ENCODE results near the gene GMEB1.
"Not testable (repeated sequence)": the region's sequence is repeated elsewhere in the genome, so short reads cannot be mapped to it uniquely, and the experiment has no call there.

The GMEB1 gene

DNA sequence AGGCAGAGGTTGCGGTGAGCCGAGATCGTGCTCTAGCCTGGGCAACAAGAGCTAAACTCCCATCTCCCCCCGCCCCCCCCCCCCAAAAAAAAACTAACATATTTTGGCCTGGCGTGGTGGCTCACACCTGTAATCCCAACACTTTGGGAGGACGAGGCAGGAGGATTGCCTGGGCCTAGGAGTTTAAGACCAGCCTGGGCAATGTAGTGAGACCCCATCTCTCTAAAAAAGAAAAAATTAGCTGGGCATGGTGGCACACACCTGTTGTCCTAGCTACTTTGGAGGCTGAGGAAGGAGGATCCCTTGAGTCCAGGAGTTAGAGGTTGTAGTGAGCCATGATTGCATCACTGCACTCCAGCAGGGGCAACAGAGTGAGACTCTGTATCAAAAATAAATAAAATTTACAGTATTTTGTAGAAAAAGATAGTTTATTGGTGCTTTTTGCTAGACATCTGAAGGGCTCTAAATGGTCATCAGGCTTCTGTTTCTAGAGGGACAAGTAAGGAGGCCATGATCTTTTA is 77.1 kb downstream of the GMEB1 start:
- DNase-seq = no peak

DNA sequence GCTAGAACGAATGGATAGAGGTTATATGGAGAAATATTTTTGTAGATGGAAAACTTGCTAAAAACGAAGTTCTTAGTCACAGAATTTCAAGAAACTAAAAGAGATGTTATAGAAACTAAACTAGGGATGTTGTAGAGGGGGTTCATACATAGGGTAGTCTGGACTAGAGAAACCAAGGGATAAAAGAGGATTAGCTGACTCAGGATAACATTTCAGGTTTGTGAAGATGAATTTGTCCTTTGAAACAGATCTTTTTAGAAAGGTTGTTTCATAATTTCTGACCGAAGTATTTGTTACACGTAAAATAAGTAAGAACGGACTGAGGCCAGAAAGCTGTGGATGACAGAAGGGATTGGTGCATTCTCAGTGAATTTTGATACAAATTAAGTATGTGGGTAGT is 81.7 kb downstream of the GMEB1 start:
- no peak for DNase-seq

DNA sequence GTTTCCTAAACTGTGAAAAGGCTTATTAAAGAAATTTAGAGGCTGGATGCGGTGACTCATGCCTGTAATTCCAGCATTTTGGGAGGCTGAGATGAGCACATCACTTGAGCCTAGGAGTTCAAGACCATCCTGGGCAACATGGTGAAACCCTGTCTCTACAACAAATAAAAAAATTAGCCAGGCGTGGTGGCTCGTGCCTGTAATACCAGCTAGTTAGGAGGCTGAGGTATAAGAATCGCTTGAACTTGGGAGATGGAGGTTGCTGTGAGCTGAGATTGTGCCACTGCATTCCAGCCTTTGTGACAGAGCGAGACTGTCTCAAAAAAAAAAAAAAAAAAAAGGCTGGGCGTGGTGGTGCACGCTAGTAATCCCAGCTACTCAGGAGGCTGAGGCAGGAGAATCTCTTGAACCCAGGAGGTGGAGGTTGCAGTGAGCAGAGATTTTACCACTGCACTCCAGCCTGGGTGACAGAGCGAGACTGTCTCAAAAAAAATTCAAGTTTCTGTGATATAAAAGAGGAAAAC is 82.2 kb downstream of the GMEB1 start:
- not testable (repeated sequence) for DNase-seq

DNA sequence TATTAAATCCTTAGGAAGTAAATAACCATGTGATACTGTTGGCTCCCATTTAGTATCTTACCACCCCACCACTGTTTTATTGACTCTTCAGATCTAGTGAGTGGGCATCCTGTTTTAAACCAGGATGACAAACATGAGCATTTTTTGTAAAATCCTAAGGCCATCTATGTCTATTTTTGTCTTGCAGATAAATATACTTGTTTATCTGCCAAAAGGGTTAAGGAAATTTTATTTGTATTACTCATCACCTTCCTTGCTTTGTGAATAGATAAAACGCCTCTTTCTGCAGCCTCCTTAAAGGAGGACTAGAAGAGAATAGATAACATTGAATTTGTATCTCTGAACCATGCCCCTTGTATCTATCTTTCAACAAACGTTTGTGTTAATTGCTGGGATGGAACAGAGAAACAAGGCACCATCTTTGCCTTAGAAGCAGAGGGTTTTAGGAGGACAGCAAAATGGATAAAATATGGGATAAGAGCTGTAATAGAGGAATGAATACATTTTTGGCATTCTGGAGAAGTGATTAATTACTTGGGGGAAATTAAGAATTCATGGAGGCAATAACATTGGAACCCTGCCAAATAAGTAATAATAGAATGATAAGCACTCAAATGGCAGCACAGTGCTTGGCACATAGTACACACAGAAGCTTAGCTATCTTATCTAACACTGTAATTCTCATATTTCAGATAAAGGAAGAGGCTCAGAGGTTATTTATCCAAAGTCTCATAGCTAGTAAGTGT is 82.9 kb downstream of the GMEB1 start:
- DNase-seq = no peak

DNA sequence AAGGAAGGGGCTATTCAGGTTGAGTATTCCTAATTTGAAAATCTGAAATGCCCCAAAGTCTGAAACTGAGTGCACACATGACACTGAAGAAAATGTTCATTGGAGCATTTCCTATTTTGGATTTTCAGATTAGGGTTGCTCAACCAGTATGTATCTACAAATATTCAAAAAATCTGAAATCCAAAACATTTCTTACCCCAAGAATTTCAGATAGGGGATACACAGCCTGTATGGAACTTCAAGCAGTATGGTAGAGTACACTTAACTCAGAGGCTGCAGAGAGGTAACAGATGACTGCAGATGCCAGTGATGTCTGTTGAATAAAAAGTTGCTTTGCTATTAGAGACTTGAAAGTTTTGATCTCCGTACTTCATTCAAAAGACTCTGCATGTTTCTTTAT is 87.1 kb downstream of the GMEB1 start:
- DNase-seq = no peak

DNA sequence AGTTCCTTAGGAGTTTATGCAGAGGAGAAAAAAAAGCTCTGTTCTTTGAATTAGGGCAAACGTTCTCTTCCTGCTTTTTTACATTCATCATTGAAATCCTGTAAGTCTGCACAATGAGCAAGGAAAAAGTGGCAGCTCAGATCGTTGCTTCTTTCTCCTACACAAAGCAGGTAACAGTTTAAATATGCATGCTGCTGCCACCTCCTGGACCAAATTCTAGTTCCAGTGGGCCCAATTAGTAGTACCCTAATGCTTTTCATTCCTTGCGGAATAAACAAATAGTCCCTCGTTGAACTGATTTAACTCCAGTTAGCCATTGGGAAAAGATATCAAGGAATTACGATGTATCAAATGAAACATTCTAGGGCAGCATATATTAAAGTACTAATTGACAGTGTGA is 88.3 kb downstream of the GMEB1 start:
- DNase-seq = peak in 4 of 56 donors; percentile 3 to 29 (median 18)

DNA sequence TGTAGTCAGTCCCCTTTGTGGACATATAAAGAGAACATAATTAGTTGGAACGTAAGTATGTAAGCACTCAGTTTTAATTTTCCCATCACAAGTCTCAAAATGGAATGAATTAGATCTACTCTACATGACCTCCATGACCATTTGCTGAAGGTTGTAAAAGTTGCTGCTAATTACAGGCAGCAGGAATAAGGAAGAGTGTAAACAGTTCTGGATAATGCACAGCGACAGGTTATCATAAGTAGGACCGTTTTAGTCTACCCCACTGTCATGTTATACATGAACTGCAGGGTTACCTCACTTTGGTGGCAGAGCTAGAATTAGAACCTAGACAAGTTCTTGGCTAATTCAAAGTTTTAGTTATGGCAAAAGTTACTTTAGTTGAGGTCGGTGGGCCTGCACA is 89.8 kb downstream of the GMEB1 start:
- DNase-seq = no peak

DNA sequence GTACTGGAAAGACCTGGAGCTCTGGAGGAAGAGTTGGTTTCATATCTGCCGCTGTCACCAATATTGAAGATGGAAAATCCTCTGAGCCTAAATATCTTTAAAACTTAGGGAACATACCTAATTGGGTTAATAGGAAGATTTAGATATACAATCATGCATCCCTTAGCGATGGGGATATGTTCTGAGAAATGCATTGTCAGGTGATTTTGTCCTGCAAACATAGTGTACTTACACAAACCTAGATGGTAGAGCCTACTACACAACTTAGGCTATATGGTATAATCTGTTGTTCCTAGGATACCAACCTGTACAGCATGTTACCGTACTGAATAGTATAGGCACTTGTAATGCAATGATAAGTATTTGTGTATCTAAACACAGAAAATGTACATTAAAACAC is 90.7 kb downstream of the GMEB1 start:
- DNase-seq = no peak

DNA sequence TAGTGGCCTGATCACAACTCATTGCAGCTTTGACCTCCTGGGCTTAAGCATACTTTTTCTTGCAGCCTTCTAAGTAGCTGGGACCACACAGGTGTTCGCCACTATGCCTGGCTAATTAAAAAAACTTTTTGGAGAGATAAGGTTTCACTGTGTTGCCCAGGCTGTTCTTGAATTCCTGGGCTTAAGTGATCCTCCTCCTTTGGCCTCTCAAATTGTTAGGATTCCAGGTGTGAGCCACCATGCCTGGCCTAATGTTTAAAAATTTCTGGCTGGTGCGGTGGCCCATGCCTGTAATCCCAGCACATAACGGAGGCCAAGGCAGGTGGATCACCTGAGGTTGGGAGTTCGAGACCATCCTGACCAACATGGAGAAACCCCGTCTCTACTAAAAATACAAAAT is 92.6 kb downstream of the GMEB1 start:
- no peak for DNase-seq

DNA sequence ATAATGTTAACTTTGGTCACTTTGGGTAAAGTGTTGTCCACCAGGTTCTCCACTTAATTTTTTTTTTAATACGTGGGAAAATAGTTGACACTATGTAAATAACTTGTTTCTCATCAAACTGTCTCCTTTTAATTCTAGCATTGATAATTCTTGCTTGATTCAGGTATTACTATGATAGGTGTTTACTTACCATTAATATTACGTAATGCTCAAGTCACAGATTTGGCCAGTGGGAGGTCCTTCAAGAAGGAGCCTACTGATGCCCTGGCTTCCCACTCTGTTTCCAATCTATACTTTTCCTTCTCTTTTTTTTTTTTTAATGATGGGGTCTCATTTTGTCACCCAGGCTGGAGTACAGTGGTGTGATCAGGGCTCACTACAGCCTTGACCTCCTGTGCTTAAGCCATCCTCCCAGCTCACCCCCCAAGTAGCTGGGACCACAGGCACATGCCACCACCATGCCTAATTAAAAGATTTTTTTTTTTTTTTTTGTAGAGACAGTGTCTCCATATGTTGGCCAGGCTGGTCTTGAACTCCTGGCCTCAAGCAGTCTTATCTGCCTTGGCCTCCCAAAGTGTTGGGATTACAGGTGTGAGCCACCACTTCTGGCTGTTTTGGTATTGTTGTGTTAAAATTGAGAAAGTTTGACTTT is 98.1 kb downstream of the GMEB1 start:
- no peak for DNase-seq

All from amygdala (tissue), 56 donors.